HG03045 (cell line): ENCODE results near the gene OPCML.

Experiments
- ATAC-seq: cut with Tn5 transposase; IDR thresholded peaks from one replicate; pipeline ENCODE4 v1.9.1; 2021; ENCODE audit warnings: mild to moderate bottlenecking, moderate library complexity; ENCODE audit not compliant: unreplicated experiment

Gene OPCML

DNA sequence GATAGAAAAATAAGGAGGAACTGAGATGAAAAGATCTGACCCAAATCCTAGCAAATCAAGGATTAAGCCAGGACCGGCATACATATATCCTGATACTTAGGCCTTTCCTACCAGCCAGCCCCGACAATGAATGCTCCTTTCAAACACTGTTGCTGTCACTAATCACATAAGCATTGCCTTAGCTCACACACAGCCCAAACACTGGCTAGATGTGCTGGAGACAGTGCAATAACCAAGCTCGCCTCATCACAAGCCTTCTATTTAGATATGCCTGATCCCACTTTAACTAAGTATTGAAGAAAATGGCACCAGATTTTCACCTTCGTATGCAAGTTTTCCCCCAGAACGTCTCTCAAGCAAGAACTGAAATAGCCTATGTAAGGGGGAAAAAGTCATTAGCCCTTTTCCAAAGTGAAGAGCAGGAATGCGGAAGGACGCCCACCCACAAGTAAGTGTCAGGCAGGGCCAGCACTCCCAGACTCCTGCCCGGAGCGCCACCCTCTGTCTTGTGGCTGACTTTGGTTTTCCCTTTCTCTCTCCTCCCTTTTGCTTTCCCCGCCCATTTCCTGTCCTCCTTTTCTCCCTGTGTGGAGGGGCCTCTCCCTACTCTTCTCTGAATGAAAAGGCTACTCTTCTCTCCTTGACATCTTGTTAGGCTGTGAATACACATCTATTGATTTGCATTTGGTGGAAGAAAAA, 8.9 kb upstream of the OPCML start:
- ATAC-seq, result no peak

DNA sequence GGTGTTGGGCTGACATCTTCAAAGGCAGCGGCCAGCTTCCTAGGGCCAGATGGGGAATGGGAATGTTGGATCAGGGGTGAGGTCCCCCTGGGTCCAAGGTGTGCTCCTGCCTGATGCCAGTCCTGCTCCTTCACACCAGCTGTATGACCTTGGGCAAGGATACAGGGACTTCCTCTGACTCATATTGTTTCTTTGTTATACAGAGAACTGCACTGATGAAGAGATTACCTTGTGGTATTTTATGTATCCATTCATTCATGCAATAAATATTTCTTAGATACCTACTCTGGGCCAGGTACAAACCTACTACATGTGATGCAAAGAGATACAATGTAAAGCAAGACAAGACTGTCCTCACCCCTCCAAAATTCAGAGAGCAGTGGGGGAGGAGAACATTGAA, 3.9 kb upstream of the OPCML start:
- ATAC-seq, result no peak

DNA sequence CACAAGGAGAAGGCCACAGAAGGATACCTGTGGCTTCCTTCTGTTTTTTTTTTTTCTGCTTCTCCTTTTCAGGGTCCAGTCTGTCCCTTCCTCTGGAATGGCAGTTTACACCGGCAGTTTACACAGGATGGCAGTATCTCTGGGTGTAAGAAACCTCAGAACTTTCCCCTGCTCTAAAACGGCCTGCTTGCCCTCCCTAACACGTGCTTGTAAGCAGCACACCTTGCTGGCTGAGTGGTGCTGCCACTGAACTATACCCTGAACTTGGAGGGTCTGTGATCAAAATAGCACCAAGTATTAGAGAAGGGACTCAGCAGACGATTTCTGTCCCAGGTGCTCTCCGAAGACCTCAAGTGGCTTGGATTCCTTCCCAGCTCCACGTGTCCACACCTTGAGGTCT, 904 bp upstream of the OPCML start:
- no peak for ATAC-seq

DNA sequence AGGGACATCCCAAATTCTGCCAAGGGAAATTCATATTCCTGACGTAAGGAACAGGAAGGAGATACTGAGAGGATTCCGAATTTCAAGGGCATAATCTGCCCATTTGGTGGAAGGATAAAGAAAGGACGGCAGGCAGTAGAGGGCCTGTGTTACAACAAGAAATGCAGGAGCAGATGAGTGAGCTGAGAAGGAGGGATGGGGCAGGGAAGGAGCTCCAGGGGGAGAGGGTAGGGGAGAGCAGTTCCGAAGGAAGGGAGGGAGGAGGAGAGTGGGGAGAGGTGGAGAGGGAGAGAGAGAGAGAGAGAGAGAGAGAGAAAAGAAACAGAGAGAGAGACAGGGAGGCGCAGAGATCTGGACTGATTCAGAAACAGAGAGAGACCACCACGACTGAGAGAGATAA, 843 bp downstream of the OPCML start:
- ATAC-seq, result no peak

DNA sequence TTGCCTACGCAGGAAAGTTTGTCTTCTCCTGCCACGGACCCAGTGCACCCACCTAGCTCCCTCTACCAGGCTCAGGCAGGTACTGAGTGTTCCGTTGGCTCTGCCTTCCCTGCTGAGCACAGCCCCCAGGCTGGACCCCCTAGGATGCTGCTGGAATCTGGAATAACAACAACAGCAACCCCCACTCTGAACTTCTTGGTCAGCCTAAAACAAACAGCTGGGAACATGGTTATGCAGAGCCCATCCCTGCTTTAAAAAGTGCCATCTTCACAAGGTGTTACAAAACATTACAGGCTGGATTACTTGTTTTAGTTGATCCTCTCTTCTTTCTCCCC, 1.8 kb downstream of the OPCML start:
- no peak for ATAC-seq

DNA sequence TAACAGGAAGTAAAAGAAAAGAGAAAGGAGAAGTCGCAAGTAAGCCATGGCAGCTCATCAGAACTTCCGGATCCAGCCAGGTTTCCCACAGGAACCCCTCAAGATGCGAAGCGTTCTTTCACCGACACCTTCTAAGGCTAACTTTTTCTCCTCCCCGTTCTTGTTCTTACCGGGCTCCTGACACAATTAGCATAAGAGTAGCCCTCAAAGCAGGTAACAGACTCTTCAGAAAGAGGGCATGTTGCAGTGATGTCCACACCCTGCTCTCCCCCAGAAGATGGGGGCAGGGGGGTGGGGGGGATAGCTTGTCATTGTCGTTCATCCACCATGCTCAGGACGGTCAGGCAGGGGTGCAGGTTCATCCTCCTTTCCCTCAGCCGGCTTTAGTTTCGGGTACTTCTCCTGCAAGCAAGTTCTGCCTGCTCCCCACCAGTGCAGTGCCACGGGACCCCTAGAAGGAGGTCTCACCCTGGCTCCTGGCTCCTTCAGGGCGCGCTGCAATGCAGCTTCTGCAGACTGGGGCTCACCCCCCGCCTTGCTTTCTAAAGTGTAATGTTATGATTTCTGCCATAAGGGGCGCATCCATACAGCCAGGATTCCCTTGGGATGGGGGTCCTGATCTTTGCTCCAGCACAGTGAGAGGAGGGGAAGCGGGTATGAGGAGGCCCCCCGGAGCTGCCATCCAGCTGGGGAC, 2.3 kb downstream of the OPCML start:
- ATAC-seq, result no peak

DNA sequence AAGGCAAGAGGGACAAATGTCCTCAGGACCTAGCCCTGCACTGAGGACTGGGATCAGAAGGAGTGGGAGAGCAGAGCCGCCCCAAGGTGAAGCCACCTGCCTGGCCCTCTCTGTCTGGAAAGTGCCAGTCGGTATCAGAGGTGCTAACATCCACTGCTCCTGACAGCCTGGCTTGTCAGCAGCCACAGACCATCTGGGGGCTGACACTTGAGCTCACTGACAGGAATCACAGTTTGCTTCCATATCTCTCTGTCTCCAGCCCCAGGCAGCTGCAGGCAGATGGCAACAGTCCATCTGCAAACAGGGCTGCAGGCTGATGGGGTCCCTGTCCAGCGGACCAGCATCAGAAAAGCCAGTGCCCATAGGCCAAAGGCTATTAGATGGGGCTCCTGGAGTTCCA, 5.5 kb downstream of the OPCML start:
- no peak for ATAC-seq

DNA sequence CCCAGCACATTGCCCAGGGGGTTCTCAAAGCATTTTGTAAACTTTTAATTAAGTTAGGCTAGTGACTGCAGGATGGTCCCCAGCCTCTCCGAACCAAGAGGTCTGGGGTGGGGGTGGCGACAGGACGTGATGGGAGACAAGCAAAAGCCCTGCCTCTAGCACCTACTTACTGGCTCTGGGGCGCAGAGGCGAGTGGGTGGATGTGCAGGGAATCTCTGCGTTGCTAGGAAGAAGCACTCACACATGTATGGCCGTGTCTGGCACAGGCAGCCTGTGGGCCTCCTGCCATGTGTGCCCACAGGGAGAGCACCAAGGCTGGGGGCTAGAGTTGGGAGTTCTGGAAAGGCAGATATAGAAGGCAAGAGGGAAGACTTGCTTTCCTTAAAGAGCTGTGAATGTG, 6.3 kb downstream of the OPCML start:
- ATAC-seq, result no peak

DNA sequence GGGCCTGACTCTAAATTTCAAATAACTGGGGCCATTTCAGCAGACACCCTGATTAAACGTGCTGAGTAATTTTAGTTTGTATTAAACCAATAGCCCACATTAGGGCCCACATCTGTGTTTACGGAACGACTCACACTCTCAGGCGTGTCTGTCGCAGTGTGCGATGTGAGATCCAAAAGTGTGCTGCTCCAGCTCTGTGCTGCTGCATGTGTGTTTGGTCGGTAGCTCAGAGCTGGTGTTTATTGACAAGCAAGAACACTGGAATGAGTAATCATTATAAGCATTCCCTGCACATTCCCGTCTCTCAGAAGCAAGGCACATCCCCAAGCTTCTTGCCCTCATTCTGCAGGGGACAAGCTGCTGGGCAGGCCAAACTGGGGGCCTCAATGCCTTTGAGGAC, 7.8 kb downstream of the OPCML start:
- no peak for ATAC-seq

DNA sequence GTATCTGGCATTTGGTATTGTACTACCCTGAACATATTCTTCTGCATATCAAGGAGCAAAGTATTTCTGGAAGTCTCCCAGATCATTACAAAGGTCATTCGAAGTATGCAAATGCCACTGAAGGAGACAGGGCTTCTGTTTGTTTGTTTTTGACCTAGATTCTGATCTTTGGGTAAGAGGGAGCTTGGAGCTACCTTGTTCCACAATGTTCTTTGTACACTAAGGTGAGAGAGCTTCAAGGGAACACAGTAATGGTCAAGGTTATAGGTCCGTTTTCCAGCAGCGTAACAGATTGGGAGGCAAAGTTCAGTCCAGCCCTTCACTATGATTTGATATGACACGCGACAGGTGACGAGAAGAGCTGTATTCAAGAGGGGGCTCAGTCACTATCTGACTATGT, 10.0 kb downstream of the OPCML start:
- ATAC-seq, result no peak

DNA sequence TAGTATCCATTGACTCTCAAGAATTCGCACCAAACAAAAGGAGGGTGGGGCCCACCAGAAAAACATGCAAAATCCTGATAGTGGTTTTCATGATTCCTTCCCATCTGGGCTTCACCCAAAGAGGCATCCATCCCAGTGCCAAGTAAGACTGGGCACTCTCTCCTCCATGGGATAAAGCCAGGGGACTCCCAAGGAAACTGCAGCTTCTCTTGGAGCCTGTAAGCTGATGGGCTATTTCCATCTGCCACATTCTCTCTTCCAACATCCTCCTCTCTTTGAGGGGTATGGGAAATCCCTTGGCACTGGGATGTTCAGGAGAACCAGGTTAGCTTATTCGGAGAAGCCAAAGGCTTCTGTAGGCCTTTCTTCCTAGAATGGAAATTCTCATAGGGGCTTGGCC, 10.8 kb downstream of the OPCML start:
- ATAC-seq, result no peak

DNA sequence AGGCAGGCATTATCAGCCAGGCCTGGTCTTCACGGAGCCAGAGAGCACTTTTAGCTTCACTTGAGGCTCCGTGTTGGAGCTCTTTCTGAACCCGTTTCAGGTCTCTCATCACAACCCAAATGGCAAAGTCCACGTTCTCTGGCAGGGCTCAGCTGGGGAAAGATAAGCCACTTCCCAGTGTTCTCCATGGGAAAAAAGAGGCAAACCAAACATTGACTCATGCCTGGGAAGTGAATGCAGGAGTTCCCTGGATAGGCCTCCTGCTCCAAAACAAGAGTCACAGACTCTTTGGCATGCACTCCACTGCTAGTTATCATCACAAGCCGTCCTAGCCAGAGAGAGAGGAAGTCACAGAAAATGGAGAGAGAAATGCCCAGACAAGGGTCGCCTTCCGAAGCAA, 11.6 kb downstream of the OPCML start:
- no peak for ATAC-seq

DNA sequence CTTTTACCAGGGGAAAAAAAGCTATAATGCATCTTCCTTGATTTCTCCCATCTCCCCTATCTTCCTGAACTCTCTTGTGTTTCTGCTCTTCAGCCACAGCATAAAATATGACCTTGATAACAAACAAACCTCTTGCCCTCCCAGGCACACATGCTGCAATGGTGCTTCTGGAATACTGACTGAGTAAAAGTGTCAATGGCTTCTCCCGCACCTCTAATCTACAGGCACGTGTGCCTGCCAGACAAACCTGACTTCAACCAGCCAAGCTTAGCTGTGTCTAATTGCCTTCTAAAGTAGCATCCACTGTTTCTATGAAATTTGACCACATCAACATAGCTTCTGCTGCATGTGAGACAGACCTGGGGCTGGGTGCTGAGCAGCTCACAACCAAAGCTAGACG, 12.7 kb downstream of the OPCML start:
- no peak for ATAC-seq

DNA sequence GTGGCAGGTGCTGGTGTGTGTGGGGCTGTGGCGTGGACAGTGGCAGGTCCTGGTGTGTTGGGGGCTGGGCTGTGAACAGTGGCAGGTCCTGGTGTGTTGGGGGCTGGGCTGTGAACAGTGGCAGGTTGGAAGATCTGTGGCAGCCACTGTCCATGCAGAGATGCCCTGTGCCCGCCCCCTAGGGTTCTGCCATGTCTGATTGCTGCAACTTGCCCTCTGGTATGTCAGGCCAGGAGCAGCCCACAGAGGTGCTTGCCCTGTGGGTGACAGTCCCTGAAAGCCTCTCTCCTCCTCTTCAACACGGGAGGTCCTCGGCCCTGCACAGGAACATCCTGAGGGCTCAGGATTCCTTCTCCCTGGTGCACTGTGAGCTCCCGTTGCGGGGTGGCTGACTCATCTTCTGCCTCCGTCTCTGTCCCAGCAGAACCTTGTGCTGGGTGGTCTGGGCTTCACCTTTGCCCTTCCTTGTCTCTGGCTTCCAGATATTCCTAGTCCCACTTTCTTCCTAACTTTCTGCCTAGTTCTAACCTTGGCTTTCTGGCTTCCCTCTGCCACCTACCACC, 13.5 kb downstream of the OPCML start:
- ATAC-seq, result no peak

DNA sequence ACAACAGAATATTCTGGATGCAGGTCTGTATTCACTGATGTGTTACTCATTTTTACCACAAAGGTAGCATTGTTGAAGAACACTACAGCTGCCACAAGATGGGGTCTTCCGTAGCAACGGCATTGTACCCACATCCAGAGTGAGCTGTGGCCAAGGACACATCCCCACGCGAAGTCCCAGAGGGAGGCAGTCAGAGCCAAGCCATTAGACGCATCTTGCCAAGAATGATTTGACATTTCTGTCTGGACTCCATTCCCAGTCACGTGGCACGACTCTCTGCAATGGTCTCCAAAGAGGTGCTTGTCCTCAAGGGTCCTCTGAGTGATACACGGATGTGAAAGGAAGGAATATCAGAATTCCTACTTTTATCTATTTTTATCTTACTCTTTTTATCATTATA, 15.5 kb downstream of the OPCML start:
- ATAC-seq, result no peak

DNA sequence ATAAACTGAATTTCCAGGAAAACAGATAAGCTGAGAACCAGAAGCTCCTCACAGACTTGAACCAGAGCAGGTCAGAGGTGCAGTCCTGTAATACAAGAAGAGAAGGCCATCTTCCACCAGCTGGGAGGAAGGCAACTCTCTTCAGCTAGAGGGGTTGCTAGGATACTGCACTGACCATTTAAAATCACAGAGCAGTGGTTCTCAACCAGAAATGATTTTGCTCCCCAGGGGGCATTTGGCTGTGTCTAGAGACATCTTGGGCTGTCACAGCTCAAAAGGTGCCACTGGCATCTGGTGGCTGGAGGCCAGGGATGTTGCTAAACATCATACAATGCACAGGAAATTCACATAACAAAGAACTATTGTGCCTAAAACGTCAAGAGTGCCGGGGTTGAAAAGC, 17.2 kb downstream of the OPCML start:
- ATAC-seq, result no peak

DNA sequence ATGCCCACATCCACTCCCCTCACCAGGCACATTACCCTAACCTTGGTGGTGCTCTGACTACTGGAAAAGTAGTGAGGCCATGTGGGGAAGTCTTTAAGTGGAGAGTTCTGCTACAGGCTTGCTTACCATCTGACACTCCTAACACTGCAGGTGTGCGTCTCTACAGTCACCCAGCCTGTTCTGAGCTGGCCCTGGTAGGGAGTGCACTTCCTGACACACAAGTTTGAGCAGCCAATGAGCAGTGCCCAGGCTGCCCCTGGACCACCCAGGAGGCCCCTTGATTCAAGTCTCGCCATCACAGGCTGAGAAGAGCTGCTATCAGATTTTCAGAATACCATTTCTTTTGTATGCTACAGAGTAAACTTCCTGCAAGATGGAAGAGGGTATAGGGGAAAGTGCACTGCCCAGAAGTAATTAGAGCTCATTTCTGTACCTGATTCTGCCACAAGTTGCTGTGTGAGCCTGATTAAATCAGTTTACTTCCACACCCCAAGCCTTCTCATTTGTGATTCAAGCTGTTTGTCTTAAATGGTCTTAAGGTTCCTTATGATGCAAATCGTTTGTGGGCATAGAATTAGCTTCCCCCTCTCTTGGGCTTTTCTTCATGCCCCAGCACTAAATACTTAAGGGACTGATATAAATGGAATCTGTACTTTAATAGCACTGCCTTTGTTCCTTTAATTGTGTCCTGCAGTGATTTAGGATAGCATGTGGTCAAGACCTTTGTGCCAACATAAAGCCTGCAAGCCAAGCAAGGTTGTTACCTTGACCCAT, 22.2 kb downstream of the OPCML start:
- no peak for ATAC-seq

DNA sequence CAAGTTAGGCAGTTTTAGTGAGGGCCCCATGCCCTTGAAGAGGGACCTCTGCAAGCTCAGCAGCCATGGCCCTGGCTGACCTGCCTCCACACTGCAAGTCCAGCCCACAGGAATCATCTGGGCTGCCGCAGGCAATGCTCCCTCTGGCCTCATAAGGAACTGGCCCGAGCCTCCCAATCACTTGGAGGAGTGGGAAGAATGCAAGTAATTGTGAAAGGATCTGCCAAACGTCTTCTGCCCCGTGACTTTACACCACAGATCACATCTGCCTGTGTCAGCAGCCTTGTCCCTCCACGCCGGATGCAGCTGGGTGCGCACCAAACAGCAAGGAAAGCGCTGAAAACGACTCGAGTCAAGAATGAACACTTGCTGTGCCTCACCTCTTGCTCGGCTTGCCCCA, 23.8 kb downstream of the OPCML start:
- ATAC-seq, result no peak

DNA sequence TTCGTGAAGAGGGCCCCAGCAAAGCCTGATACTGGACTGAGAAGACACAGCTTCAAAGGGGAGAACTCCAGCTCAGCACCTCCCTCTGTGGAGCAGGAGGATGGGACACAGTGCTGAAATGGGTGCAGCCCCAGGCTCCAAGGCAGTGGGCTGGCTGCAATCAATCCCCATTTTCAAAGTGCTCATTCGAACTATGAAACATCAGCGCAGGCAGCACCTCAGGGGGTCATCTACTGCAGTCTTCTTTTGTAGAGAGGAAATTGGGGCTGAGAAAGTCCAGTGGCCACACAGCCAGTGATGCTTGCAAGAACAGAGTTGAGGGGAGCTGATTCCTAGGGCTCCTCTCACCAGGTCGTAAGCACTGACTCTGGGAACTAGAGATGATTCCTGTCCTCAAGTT, 25.1 kb downstream of the OPCML start:
- no peak for ATAC-seq

DNA sequence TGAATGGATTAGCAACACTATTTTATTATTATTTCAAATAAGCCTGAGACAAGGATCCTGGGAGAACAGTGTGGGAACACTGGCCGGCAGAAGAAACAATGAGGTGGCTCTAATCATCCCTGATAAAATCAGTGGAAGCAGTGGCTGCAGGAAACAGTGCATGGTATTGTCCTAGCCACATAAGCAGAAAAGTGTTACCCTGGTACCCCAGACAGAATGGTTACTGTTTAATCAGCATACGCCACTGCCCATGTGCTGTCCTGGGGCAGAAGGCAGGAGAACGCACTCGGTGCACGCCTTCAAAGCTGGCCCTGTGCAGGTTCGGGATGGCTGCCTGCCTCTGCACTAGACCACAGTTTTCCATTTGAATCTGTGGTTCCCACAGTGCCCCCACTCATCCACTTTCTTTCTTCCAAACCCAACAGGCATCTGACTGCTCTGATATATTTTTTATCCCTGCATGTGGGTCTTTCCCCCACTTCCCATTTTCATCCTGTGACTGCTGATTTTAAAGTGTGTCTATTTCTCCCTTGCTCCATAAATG, 25.7 kb downstream of the OPCML start:
- ATAC-seq, result no peak

DNA sequence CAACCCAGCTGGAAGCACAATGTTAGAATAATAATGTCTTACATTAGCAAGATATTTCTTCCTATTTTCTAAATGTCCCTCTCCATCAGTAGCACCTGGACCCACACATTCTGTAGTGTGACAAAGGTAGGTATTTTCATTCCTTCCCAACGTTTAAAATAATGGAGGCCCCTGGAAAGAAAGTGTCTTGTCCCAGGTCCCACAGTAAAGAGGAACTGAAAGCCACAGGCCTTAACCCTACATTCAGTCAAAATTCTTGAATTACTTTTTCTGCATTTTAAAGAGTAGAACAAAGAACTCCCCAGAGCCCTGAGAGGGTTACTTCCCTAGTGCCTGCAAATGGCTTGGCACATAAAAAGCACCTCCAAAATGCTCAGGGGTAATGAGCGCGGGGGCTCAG, 26.3 kb downstream of the OPCML start:
- no peak for ATAC-seq

DNA sequence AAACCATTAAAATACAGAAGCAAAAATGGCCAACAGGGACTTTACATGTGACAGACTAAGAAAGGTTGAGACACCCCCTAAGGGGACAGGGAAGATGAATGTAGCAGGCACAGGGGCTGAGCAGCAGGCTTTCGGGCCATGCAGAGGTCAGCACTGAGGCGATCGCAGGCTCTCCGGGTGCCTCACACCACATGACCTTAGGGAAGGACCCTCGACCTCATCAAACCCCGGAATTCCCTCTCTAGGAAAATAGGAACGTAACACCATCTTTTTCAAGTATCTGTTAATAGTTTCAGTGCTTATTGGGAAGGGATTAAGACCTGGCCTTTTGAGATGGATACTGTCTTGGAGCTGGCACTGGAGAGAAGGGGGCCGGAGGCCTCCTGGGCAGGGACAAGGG, 27.4 kb downstream of the OPCML start:
- no peak for ATAC-seq
